Adrenal gland (tissue), 19 donors: ENCODE measurements around the gene ITFG1. TPM values are rescaled to one million over a fixed set of nuclear protein-coding genes. Genes with fewer than 3 reads are reported as not detected.
A peak's percentile ranks its signal among the peaks of the same experiment; 100 is the strongest.

ENCODE experiments used
- DNase-seq, 7 donors: peaks; one replicate each; pipeline ENCODE4 v3.0.0-alpha.2; 2019 to 2020
- H3K27ac ChIP-seq, 5 donors: fragments of 200-600 bp; sonication (generic) in 4 of 5; 1 replicate in 3 of 5; 2 replicates in 2 of 5; pipeline versions ENCODE4 v1.5.1 to v1.8.0; 2016 to 2020; ENCODE audit warnings: mild to moderate bottlenecking in 1 of 5
- H3K27me3 ChIP-seq: fragments of 200-600 bp; 2 replicates; pipeline ENCODE4 v1.8.0; 2021
- H3K36me3 ChIP-seq, 2 donors: fragments of 200-600 bp; replicated peaks in 1 of 2; 1 replicate in 1 of 2; 2 replicates in 1 of 2; pipeline versions ENCODE4 v1.5.1 to v1.8.0; 2018 to 2022
- H3K4me1 ChIP-seq, 2 donors: fragments of 200-600 bp; replicated peaks in 1 of 2; 1 replicate in 1 of 2; 2 replicates in 1 of 2; pipeline versions ENCODE4 v1.5.1 to v1.8.0; 2018 to 2021
- H3K4me3 ChIP-seq, 4 donors: fragments of 200-600 bp; sonication (generic) in 3 of 4; one replicate each; pipeline ENCODE4 v1.5.1; 2016 to 2018
- H3K9me3 ChIP-seq, 3 donors: fragments of 200-600 bp; sonication (generic) in 1 of 3; replicated peaks in 1 of 3; 1 replicate in 2 of 3; 2 replicates in 1 of 3; pipeline versions ENCODE4 v1.5.1 to v1.8.0; 2016 to 2021
- CTCF ChIP-seq, 6 experiments: fragments of 450-650 bp in 4 of 6; fragments of 200-600 bp in 2 of 6; sonication (generic) in 1 of 6; IDR thresholded peaks; 1 replicate in 5 of 6; 2 replicates in 1 of 6; pipeline versions ENCODE4 v1.5.1 to v1.8.0; 2016 to 2021; ENCODE audit warnings: antibody characterized with exemption in 6 of 6, mild to moderate bottlenecking in 2 of 6, moderate library complexity in 1 of 6
- POLR2A ChIP-seq, 2 donors: fragments of 450-650 bp; IDR thresholded peaks; one replicate each; pipeline ENCODE4 v1.6.1; 2017; ENCODE audit warnings: antibody characterized with exemption in 2 of 2, mild to moderate bottlenecking in 2 of 2, moderate library complexity in 1 of 2
- WGBS, 4 donors: extraction: QIAGEN DNeasy Blood & Tissue Kit in 2 of 4; methylation state at CpG; one replicate each; pipeline versions ENCODE4 v1.1.5 to v1.1.7; 2013 to 2017; 5-methylcytosine and 5-hydroxymethylcytosine counted together
- intact Hi-C, 2 donors: fragments of 100-400 bp; cut with DNase I; formaldehyde crosslinking; loops; one replicate each; pipeline versions ENCODE4 v1.14.1 to v1.15.0; 2022 to 2023
- long read RNA-seq, 10 donors: library from polyadenylated mRNA in 3 of 10; unstranded in 2 of 10; stranded (forward) in 1 of 10; transcript quantifications; one replicate each; pipeline ENCODE4 v2.0.0 and lab custom pipeline, GENCODE V29; 2021 to 2026
- polyA plus RNA-seq, 3 donors: library from polyadenylated mRNA; stranded (reverse); fragments of 200-250 nt in 2 of 3; fragments of 350-450 nt in 1 of 3; fragmentation: Illumina TruSeq in 1 of 3; extraction: RNeasy Lipid Tissue Mini Kit (QIAGEN cat#74804) in 1 of 3; gene quantifications; one replicate each; pipeline ENCODE4 v1.2.3, GENCODE V29; 2013 to 2014
- total RNA-seq, 9 donors: library from RNA; depleted of rRNA in 4 of 9; stranded (reverse); fragments of >200 nt in 4 of 9; fragments of 120-200 nt in 1 of 9; fragmentation: NEBNext Ultra II Directional in 1 of 9; extraction: Animal tissue kit (Norgen Biotek cat#: 25700) in 1 of 9; gene quantifications; one replicate each; pipeline versions ENCODE4 v1.1.0 to v1.2.4, GENCODE V29; 2013 to 2023
- donor health status: healthy with polysubstance abuse.
- donor health status: Bipolar disorder and iron deficiency.
- donor health status: DM: yes; HTN: yes; CAD: no.
- donor health status: DM: no; HTN: no; CAD: no.
- donor health status: DM: no; HTN: no; CAD: no.
- donor health status: DM: yes; HTN: yes; CAD: no.

The ITFG1 gene
- total RNA-seq (100 to 1,000 TPM in 3 of 9 donors, 10 to 100 TPM in 6; 55.6 to 210 (median 87.0) TPM), polyA plus RNA-seq (100 to 1,000 TPM in 1 of 3 donors, 10 to 100 TPM in 1, 1 to 10 TPM in 1; 8.4 to 246 (median 14.8) TPM)
- long read RNA-seq, donor 1, transcript ITFG1-201 (18 exons, 3,400 nt): major isoform, 32 of 67 reads
- long read RNA-seq, donor 1, partial matches to known transcripts: 25 of 67 reads
- long read RNA-seq, donor 1, other reads (novel, unspliced or antisense): 8 of 67 reads
- long read RNA-seq, donor 2, transcript ITFG1-201 (18 exons, 3,400 nt): major isoform, 33 of 185 reads
- long read RNA-seq, donor 2, partial matches to known transcripts: 151 of 185 reads
- long read RNA-seq, donor 2, other reads (novel, unspliced or antisense): 0 of 185 reads
- long read RNA-seq, donor 3, transcript ITFG1-201 (18 exons, 3,400 nt): major isoform, 41 of 58 reads
- long read RNA-seq, donor 3, partial matches to known transcripts: 12 of 58 reads
- long read RNA-seq, donor 3, other reads (novel, unspliced or antisense): 5 of 58 reads
- long read RNA-seq, donor 4, transcript ITFG1-201 (18 exons, 3,400 nt): major isoform, 97 of 114 reads
- long read RNA-seq, donor 4, partial matches to known transcripts: 6 of 114 reads
- long read RNA-seq, donor 4, other reads (novel, unspliced or antisense): 10 of 114 reads
- long read RNA-seq, donor 5, transcript ITFG1-201 (18 exons, 3,400 nt): major isoform, 296 of 320 reads
- long read RNA-seq, donor 5, partial matches to known transcripts: 4 of 320 reads
- long read RNA-seq, donor 5, other reads (novel, unspliced or antisense): 20 of 320 reads
- long read RNA-seq, donor 6, transcript ITFG1-201 (18 exons, 3,400 nt): major isoform, 46 of 59 reads
- long read RNA-seq, donor 6, partial matches to known transcripts: 6 of 59 reads
- long read RNA-seq, donor 6, other reads (novel, unspliced or antisense): 7 of 59 reads
- long read RNA-seq, donor 7, transcript ITFG1-201 (18 exons, 3,400 nt): major isoform, 7 of 38 reads
- long read RNA-seq, donor 7, partial matches to known transcripts: 29 of 38 reads
- long read RNA-seq, donor 7, other reads (novel, unspliced or antisense): 0 of 38 reads
- long read RNA-seq, donor 8, transcript ITFG1-201 (18 exons, 3,400 nt): major isoform, 43 of 464 reads
- long read RNA-seq, donor 8, partial matches to known transcripts: 410 of 464 reads
- long read RNA-seq, donor 8, other reads (novel, unspliced or antisense): 10 of 464 reads
- long read RNA-seq, donor 9, transcript ITFG1-201 (18 exons, 3,400 nt): major isoform, 34 of 59 reads
- long read RNA-seq, donor 9, partial matches to known transcripts: 18 of 59 reads
- long read RNA-seq, donor 9, other reads (novel, unspliced or antisense): 6 of 59 reads
- long read RNA-seq, donor 10, transcript ITFG1-201 (18 exons, 3,400 nt): major isoform, 22 of 77 reads
- long read RNA-seq, donor 10, partial matches to known transcripts: 54 of 77 reads
- long read RNA-seq, donor 10, other reads (novel, unspliced or antisense): 0 of 77 reads

GRCh38 chr16:47460711-47461597 lies at the start of gene ITFG1, which contains the start of gene PHKB:
ITFG1 (minus strand) TSS chr16:47461063; CDS start chr16:47461045, 18 bp downstream.
PHKB (plus strand) TSS chr16:47461331; CDS start chr16:47461351, 20 bp downstream.
- no peaks in the 10 kb centered on the region for H3K27me3 ChIP-seq
- H3K9me3 ChIP-seq: no peaks in the 10 kb centered on the region
- H3K4me1 ChIP-seq: peaks cover 31 to 73% of the 10 kb centered on the region in 2 donors
- no peaks in the 10 kb centered on the region for H3K36me3 ChIP-seq
- intact Hi-C loops: no loop called here
- peak in 1 of 6 experiments; percentile 27 for TF ChIP-seq CTCF (IDR thresholded peaks at IDR 0.05)
- peak; percentile 43 to 76 for TF ChIP-seq POLR2A (IDR thresholded peaks at IDR 0.05)
- 0 to 1% (median 1%) methylated on average over 42 to 82 of the region's 82 CpGs for WGBS, 4 donors
- peak; percentile 91 to 95 (median 92) for DNase-seq
- H3K27ac ChIP-seq: peak within 1 kb of the TSS; percentile 95 to 100 (median 97)
- H3K4me3 ChIP-seq: peak within 1 kb of the TSS; percentile 21 to 98 (median 78)

DNA sequence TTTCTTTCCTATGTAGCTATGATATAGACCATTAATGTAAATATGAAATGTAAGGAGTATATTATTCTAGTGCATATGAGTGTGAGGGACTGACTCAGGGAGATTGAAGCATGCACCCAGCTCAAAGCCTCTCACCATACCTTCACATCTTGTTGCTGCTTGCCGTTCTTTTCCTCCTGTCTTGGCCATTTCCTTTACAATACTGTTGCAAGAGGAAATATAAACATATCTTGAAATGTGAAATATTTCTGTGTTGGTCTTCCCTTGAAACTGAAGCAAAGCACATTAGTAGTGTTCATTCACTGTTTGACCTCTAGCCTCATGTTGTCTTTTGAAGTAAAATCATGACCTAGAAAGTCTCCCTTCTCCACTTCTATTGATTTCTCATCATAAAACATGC lies 46.8 kb upstream of the ITFG1 start:
- Histone ChIP-seq H3K27me3 (no peaks in the 10 kb centered on the region), H3K36me3 (peaks cover 0 to 32% of the 10 kb centered on the region in 2 donors), H3K4me1 (peaks cover 0 to 18% of the 10 kb centered on the region in 2 donors), H3K9me3 (no peaks in the 10 kb centered on the region), H3K27ac (no peak overlapping the region), H3K4me3 (no peak overlapping the region)
- DNase-seq: no peak
- TF ChIP-seq POLR2A (IDR thresholded peaks at IDR 0.05) (no peak), CTCF (IDR thresholded peaks at IDR 0.05) (no peak)
- intact Hi-C loops: no loop called here
- WGBS, 4 donors: 40 to 92% (median 73%) methylated on average over 1 of the region's 1 CpG

- Histone ChIP-seq H3K4me3 (no peak overlapping the region), H3K4me1 (peaks cover 0 to 18% of the 10 kb centered on the region in 2 donors), H3K27me3 (no peaks in the 10 kb centered on the region), H3K36me3 (peaks cover 0 to 23% of the 10 kb centered on the region in 2 donors), H3K27ac (no peak overlapping the region), H3K9me3 (no peaks in the 10 kb centered on the region)
- TF ChIP-seq CTCF (IDR thresholded peaks at IDR 0.05) (no peak), POLR2A (IDR thresholded peaks at IDR 0.05) (no peak)
- intact Hi-C loops: no loop called here
- DNase-seq: peak in 1 of 7 donors; percentile 48
- 43 to 63% (median 58%) methylated on average over 2 of the region's 2 CpGs for WGBS, 4 donors
Observed at GRCh38 chr16:47506800-47507199, 45.9 kb upstream of the ITFG1 start.
